Measurements from ENCODE around the gene ASCL5. TPM values are rescaled to one million over a fixed set of nuclear protein-coding genes. Genes with fewer than 3 reads are reported as not detected.
A peak's percentile ranks its signal among the peaks of the same experiment; 100 is the strongest.

ASCL5 gene
- total RNA-seq, 2 donors from 2014 or later, result 1.2 to 1.8 TPM

- 83 to 95% methylated on average over 2 of the region's 2 CpGs for WGBS, 2 experiments (ENCODE audit: insufficient coverage in 1 of 2, insufficient read length in 1 of 2)
- no peak for TF ChIP-seq CTCF (conservative IDR thresholded peaks at IDR 0.05)
- Mint-ChIP-seq H3K27me3 (ENCODE audit: insufficient read depth) (peaks cover 2% of the 10 kb centered on the region), H3K36me3 (ENCODE audit: low read depth) (peaks cover 23% of the 10 kb centered on the region), H3K9me3 (no peaks in the 10 kb centered on the region), H3K4me3 (no peak overlapping the region), H3K27ac (no peak overlapping the region), H3K4me1 (peaks cover 41% of the 10 kb centered on the region)
- Histone ChIP-seq H3K27me3 (ENCODE audit: control insufficient read depth, insufficient read depth, low read length, poor library complexity, severe bottlenecking) (no peaks in the 10 kb centered on the region), H3K9ac (ENCODE audit: extremely low read depth, low read length, poor library complexity, severe bottlenecking) (no peak overlapping the region), H3K4me1 (ENCODE audit: control insufficient read depth, insufficient read depth, low read length) (peaks cover 4% of the 10 kb centered on the region), H3K9me3 (ENCODE audit: control insufficient read depth, low read length) (no peaks in the 10 kb centered on the region), H3K36me3 (ENCODE audit: control insufficient read depth, insufficient read depth, low read length) (peaks cover 26% of the 10 kb centered on the region), H3K4me3 (ENCODE audit: low read length) (no peak overlapping the region), H3K27ac (ENCODE audit: low read depth, low read length) (no peak overlapping the region)
- no peak for DNase-seq
Observed at GRCh38 chr1:201155354-201155753, 28.4 kb upstream of the ASCL5 start.

- Histone ChIP-seq H3K4me1 (ENCODE audit: control insufficient read depth, insufficient read depth, low read length) (peaks cover 4% of the 10 kb centered on the region), H3K9me3 (ENCODE audit: control insufficient read depth, low read length) (no peaks in the 10 kb centered on the region), H3K36me3 (ENCODE audit: control insufficient read depth, insufficient read depth, low read length) (peaks cover 34% of the 10 kb centered on the region), H3K27me3 (ENCODE audit: control insufficient read depth, insufficient read depth, low read length, poor library complexity, severe bottlenecking) (no peaks in the 10 kb centered on the region), H3K4me3 (ENCODE audit: low read length) (peak within 1 kb of the TSS; percentile 88), H3K9ac (ENCODE audit: extremely low read depth, low read length, poor library complexity, severe bottlenecking) (peak within 1 kb of the TSS; percentile 83), H3K27ac (ENCODE audit: low read depth, low read length) (peak within 1 kb of the TSS; percentile 88)
- peak; percentile 99 for DNase-seq
- Mint-ChIP-seq H3K36me3 (ENCODE audit: low read depth) (peaks cover 28% of the 10 kb centered on the region), H3K4me1 (peaks cover 41% of the 10 kb centered on the region), H3K4me3 (peak within 1 kb of the TSS; percentile 87), H3K9me3 (no peaks in the 10 kb centered on the region), H3K27me3 (ENCODE audit: insufficient read depth) (peaks cover 2% of the 10 kb centered on the region), H3K27ac (peak within 1 kb of the TSS; percentile 94)
- no peak for TF ChIP-seq CTCF (conservative IDR thresholded peaks at IDR 0.05)
- 24 to 43% methylated on average over 10 to 31 of the region's 31 CpGs for WGBS, 2 experiments (ENCODE audit: insufficient coverage in 1 of 2, insufficient read length in 1 of 2)
Observed at GRCh38 chr1:201154389-201155165, 27.6 kb upstream of the ASCL5 start, which contains the start of gene TMEM9. Gene TMEM9 (minus strand): TSS chr1:201154474. CDS start chr1:201153923, 551 bp downstream.

- Histone ChIP-seq H3K36me3 (ENCODE audit: control insufficient read depth, insufficient read depth, low read length) (peaks cover 42% of the 10 kb centered on the region), H3K4me3 (ENCODE audit: low read length) (peak overlapping the region; percentile 88), H3K27me3 (ENCODE audit: control insufficient read depth, insufficient read depth, low read length, poor library complexity, severe bottlenecking) (no peaks in the 10 kb centered on the region), H3K27ac (ENCODE audit: low read depth, low read length) (no peak overlapping the region), H3K9me3 (ENCODE audit: control insufficient read depth, low read length) (no peaks in the 10 kb centered on the region), H3K4me1 (ENCODE audit: control insufficient read depth, insufficient read depth, low read length) (peaks cover 4% of the 10 kb centered on the region), H3K9ac (ENCODE audit: extremely low read depth, low read length, poor library complexity, severe bottlenecking) (peak overlapping the region; percentile 83)
- no peak for TF ChIP-seq CTCF (conservative IDR thresholded peaks at IDR 0.05)
- Mint-ChIP-seq H3K9me3 (no peaks in the 10 kb centered on the region), H3K4me1 (peaks cover 39% of the 10 kb centered on the region), H3K27me3 (ENCODE audit: insufficient read depth) (peaks cover 2% of the 10 kb centered on the region), H3K36me3 (ENCODE audit: low read depth) (peaks cover 36% of the 10 kb centered on the region), H3K4me3 (peak overlapping the region; percentile 87), H3K27ac (peak overlapping the region; percentile 94)
- DNase-seq, result no peak
- WGBS, 2 experiments (ENCODE audit: insufficient coverage in 1 of 2, insufficient read length in 1 of 2), result 0 to 3% methylated on average over 14 to 37 of the region's 37 CpGs
Observed at GRCh38 chr1:201153474-201154388, 26.7 kb upstream of the ASCL5 start.
